Lower leg skin (tissue), 4 donors: ENCODE measurements around the gene FOXN1. TPM values are rescaled to one million over a fixed set of nuclear protein-coding genes. Genes with fewer than 3 reads are reported as not detected.

Source experiments
- DNase-seq, 2 donors: peaks; one replicate each; pipeline ENCODE4 v3.0.0-alpha.2; 2019; ENCODE audit warnings: low spot score in 2 of 2
- H3K4me3 ChIP-seq: fragments of 200-600 bp; sonication (generic); 2 replicates; pipeline ENCODE4 v1.5.1; 2017; ENCODE audit warnings: mild to moderate bottlenecking, low read depth; ENCODE audit not compliant: poor library complexity, severe bottlenecking
- CTCF ChIP-seq, 3 donors: fragments of 450-650 bp; IDR thresholded peaks; one replicate each; pipeline ENCODE4 v1.5.1; 2016; ENCODE audit warnings: antibody characterized with exemption in 3 of 3, mild to moderate bottlenecking in 3 of 3, moderate library complexity in 2 of 3
- POLR2A ChIP-seq, 2 donors: fragments of 450-650 bp; IDR thresholded peaks; one replicate each; pipeline ENCODE4 v1.6.1; 2016 to 2017; ENCODE audit warnings: antibody characterized with exemption in 2 of 2, mild to moderate bottlenecking in 1 of 2, moderate library complexity in 1 of 2
- WGBS, 2 donors: methylation state at CpG; one replicate each; pipeline ENCODE4 v1.1.5; 2018; 5-methylcytosine and 5-hydroxymethylcytosine counted together
- intact Hi-C: fragments of 100-400 bp; cut with DNase I; formaldehyde crosslinking; loops from one replicate; pipeline ENCODE4 v1.15.0; 2023; ENCODE audit warnings: low total_unique reads
- total RNA-seq, 4 donors: library from RNA; depleted of rRNA; stranded (reverse); fragments of >200 nt; gene quantifications; one replicate each; pipeline ENCODE4 v1.1.0, GENCODE V29; 2016

FOXN1 gene
- total RNA-seq, 4 donors from 2014 or later = 28.9 to 65.0 (median 45.4) TPM

- intact Hi-C loops = loop anchor here (2.0 kb wide), 1 partner anchor 43 kb away; no protein-coding TSS in a partner anchor
- no peak for TF ChIP-seq CTCF (IDR thresholded peaks at IDR 0.05)
- no peak for TF ChIP-seq POLR2A (IDR thresholded peaks at IDR 0.05)
- WGBS, 2 donors = 86 to 90% methylated on average over 8 of the region's 8 CpGs
- H3K4me3 ChIP-seq = no peak overlapping the region
- DNase-seq = no peak
Measured at GRCh38 chr17:28495635-28496034, 10.5 kb upstream of the FOXN1 start.

GRCh38 chr17:28497931-28498330 is 8.2 kb upstream of the FOXN1 start:
- 31 to 35% methylated on average over 9 of the region's 9 CpGs for WGBS, 2 donors
- intact Hi-C loops = no loop called here
- TF ChIP-seq CTCF (IDR thresholded peaks at IDR 0.05) = no peak
- no peak for TF ChIP-seq POLR2A (IDR thresholded peaks at IDR 0.05)
- no peak overlapping the region for H3K4me3 ChIP-seq
- no peak for DNase-seq

- peak in 1 of 2 donors; percentile 77 for DNase-seq
- intact Hi-C loops = no loop called here
- 51 to 61% methylated on average over 5 to 11 of the region's 12 CpGs for WGBS, 2 donors
- no peak overlapping the region for H3K4me3 ChIP-seq
- TF ChIP-seq CTCF (IDR thresholded peaks at IDR 0.05) (no peak), POLR2A (IDR thresholded peaks at IDR 0.05) (no peak)
Measured at GRCh38 chr17:28498652-28499363, 7.3 kb upstream of the FOXN1 start.

- 72 to 88% methylated on average over 8 to 9 of the region's 9 CpGs for WGBS, 2 donors
- no peak for TF ChIP-seq POLR2A (IDR thresholded peaks at IDR 0.05)
- intact Hi-C loops = no loop called here
- no peak overlapping the region for H3K4me3 ChIP-seq
- no peak for DNase-seq
Measured at GRCh38 chr17:28499364-28499664, 6.8 kb upstream of the FOXN1 start.

- no peak overlapping the region for H3K4me3 ChIP-seq
- 59 to 70% methylated on average over 9 of the region's 9 CpGs for WGBS, 2 donors
- no peak for TF ChIP-seq POLR2A (IDR thresholded peaks at IDR 0.05)
- no peak for TF ChIP-seq CTCF (IDR thresholded peaks at IDR 0.05)
- peak in 1 of 2 donors; percentile 82 for DNase-seq
- intact Hi-C loops = no loop called here
Measured at GRCh38 chr17:28499684-28500357, 6.3 kb upstream of the FOXN1 start.

GRCh38 chr17:28500712-28501379 is 5.3 kb upstream of the FOXN1 start:
- DNase-seq = no peak

More at GRCh38 chr17:28500712-28501379, 5.3 kb upstream of the FOXN1 start:
- no peak for TF ChIP-seq POLR2A (IDR thresholded peaks at IDR 0.05)
- TF ChIP-seq CTCF (IDR thresholded peaks at IDR 0.05) = no peak
- intact Hi-C loops = no loop called here
- WGBS, 2 donors = 42 to 53% methylated on average over 13 of the region's 13 CpGs
- H3K4me3 ChIP-seq = no peak overlapping the region
